Breast epithelium (tissue), 3 donors: ENCODE data around the gene GPATCH8.

Experiments used
- POLR2A ChIP-seq: fragments of 450-650 bp; IDR thresholded peaks from one replicate; pipeline ENCODE4 v1.6.1; 2016; ENCODE audit warnings: antibody characterized with exemption, mild to moderate bottlenecking, moderate library complexity
- POLR2AphosphoS5 ChIP-seq, 3 donors: sonication (generic); formaldehyde crosslinking; IDR thresholded peaks; one replicate each; pipeline ENCODE4 v1.6.1; 2017; ENCODE audit warnings: antibody characterized with exemption in 3 of 3
- TF ChIP-seq, protein P1 (sequence below), 3 donors: fragments of 450-650 bp; IDR thresholded peaks; one replicate each; pipeline ENCODE4 v1.5.1; 2016 to 2017; ENCODE audit warnings: antibody characterized with exemption in 3 of 3, mild to moderate bottlenecking in 3 of 3, moderate library complexity in 3 of 3

DNA sequence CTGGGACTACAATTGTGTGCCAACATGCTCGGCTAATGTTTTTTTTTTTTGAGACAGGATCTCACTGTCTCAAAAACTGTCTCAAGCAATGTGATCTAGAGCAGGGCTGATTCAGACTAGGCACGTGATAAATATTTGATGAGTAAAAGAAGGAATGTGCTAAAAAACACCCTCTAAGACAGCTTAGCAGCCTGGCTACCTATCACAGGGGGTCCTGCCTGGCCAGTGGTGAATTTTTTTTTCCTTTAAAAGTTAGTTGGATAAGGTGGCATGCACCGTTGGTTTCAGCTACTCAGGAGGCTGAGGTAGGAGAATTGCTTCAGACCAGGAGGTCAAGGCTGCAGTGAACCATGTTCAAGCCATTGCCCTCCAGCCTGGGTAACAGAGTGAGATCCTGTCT is 14.8 kb upstream of the GPATCH8 start:
- TF ChIP-seq, protein P1, sequence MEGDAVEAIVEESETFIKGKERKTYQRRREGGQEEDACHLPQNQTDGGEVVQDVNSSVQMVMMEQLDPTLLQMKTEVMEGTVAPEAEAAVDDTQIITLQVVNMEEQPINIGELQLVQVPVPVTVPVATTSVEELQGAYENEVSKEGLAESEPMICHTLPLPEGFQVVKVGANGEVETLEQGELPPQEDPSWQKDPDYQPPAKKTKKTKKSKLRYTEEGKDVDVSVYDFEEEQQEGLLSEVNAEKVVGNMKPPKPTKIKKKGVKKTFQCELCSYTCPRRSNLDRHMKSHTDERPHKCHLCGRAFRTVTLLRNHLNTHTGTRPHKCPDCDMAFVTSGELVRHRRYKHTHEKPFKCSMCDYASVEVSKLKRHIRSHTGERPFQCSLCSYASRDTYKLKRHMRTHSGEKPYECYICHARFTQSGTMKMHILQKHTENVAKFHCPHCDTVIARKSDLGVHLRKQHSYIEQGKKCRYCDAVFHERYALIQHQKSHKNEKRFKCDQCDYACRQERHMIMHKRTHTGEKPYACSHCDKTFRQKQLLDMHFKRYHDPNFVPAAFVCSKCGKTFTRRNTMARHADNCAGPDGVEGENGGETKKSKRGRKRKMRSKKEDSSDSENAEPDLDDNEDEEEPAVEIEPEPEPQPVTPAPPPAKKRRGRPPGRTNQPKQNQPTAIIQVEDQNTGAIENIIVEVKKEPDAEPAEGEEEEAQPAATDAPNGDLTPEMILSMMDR (IDR thresholded peaks at IDR 0.05) = no peak
- no peak for TF ChIP-seq POLR2A
- no peak for TF ChIP-seq POLR2AphosphoS5 (IDR thresholded peaks at IDR 0.05)
